Measurements from ENCODE around the gene USP10.

- TF ChIP-seq YY1 (IDR thresholded peaks at IDR 0.05; ENCODE audit: insufficient read depth, insufficient read length) (no peak), ZNF274 (IDR thresholded peaks at IDR 0.05; ENCODE audit: low read depth, low read length) (no peak)
These were observed 873 bp downstream of the USP10 start for GRCh38 chr16:84700446-84701300.

Measured in NT2/D1 (cell line).